RWPE2 (cell line): Measurements from ENCODE around the gene E2F6.

ENCODE experiments used
- ATAC-seq: fragments of 200-7000 bp; cut with Tn5 transposase; 3 replicates; pipeline ENCODE4 v1.9.1; 2021; ENCODE audit warnings: low read depth
- DNase-seq: peaks from one replicate; pipeline ENCODE4 v3.0.0-alpha.2; 2020; ENCODE audit warnings: low spot score
- H3K27ac ChIP-seq: fragments of 450-650 bp; 2 replicates; pipeline ENCODE4 v1.5.1; 2017; ENCODE audit warnings: mild to moderate bottlenecking; ENCODE audit not compliant: poor library complexity, severe bottlenecking
- H3K27me3 ChIP-seq: fragments of 250-450 bp; sonication (Bioruptor Pico); 2 replicates; pipeline ENCODE4 v1.5.1; 2021; ENCODE audit warnings: mild to moderate bottlenecking, moderate library complexity; ENCODE audit not compliant: insufficient read depth, poor library complexity, severe bottlenecking
- H3K36me3 ChIP-seq: fragments of 250-450 bp; sonication (Bioruptor Pico); 2 replicates; pipeline ENCODE4 v1.5.1; 2020; ENCODE audit warnings: low read depth, mild to moderate bottlenecking, moderate library complexity
- H3K4me1 ChIP-seq: fragments of 250-450 bp; sonication (Bioruptor Pico); 2 replicates; pipeline ENCODE4 v1.5.1; 2021; ENCODE audit warnings: mild to moderate bottlenecking, moderate library complexity; ENCODE audit not compliant: insufficient read depth, poor library complexity, severe bottlenecking
- H3K4me3 ChIP-seq: fragments of 250-450 bp; sonication (Bioruptor Pico); 2 replicates; pipeline ENCODE4 v1.5.1; 2021; ENCODE audit warnings: mild to moderate bottlenecking, moderate library complexity; ENCODE audit not compliant: severe bottlenecking
- H3K9me3 ChIP-seq: fragments of 250-450 bp; sonication (Bioruptor Pico); 2 replicates; pipeline ENCODE4 v1.5.1; 2021; ENCODE audit warnings: mild to moderate bottlenecking, moderate library complexity; ENCODE audit not compliant: severe bottlenecking
- TF ChIP-seq, protein P1 (sequence below): fragments of 450-650 bp; IDR thresholded peaks from one replicate; pipeline ENCODE4 v1.5.1; 2017; ENCODE audit warnings: mild to moderate bottlenecking, moderate library complexity; ENCODE audit not compliant: poor library complexity, severe bottlenecking

The E2F6 gene

DNA sequence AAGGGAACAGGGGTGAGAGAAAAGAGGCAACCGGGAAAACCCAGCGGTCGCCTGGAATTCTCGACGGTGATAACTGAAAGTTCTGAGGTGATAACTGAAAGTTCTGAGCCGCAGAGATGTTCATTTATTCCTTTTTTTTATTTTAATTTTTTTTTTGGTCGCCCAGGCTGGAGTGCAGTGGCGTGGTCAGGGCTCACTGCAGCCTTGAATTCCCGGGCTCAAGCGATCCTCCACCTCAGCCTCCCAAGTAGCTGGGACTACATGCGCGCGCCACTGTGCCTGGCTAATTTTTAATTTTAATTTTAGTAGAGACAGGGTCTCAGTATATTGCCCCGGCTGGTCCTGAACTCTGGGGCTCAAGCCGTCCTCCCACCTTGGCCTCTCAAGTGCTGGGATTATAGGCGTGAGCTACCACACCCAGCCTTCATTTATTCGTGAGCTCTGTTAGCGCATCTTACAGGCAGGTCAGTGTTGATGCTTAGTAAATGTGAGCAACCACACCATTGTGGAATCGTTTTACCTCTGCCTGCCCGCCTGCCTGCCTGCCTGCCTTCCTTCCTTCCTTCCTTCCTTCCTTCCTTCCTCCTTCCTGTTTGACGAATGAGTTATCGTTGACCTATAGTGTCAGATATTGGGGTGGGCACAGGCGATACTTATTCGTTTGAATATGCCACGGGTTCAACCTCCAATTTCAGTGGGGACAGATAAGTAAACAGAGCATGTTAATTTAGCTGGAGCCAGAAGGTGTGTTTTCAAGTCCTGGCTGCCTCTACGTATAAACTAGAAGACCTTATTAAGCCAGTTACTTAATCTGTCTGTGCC, 557 bp upstream of the E2F6 start:
- peaks cover 7% of the 10 kb centered on the region for H3K4me1 ChIP-seq
- TF ChIP-seq, protein P1, sequence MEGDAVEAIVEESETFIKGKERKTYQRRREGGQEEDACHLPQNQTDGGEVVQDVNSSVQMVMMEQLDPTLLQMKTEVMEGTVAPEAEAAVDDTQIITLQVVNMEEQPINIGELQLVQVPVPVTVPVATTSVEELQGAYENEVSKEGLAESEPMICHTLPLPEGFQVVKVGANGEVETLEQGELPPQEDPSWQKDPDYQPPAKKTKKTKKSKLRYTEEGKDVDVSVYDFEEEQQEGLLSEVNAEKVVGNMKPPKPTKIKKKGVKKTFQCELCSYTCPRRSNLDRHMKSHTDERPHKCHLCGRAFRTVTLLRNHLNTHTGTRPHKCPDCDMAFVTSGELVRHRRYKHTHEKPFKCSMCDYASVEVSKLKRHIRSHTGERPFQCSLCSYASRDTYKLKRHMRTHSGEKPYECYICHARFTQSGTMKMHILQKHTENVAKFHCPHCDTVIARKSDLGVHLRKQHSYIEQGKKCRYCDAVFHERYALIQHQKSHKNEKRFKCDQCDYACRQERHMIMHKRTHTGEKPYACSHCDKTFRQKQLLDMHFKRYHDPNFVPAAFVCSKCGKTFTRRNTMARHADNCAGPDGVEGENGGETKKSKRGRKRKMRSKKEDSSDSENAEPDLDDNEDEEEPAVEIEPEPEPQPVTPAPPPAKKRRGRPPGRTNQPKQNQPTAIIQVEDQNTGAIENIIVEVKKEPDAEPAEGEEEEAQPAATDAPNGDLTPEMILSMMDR, result no peak
- H3K36me3 ChIP-seq, result peaks cover 30% of the 10 kb centered on the region
- peak overlapping the region; percentile 74 for H3K27ac ChIP-seq
- no peaks in the 10 kb centered on the region for H3K27me3 ChIP-seq
- no peaks in the 10 kb centered on the region for H3K9me3 ChIP-seq
- H3K4me3 ChIP-seq, result peak overlapping the region; percentile 63
- DNase-seq (no peak), ATAC-seq (peak; percentile 51)

DNA sequence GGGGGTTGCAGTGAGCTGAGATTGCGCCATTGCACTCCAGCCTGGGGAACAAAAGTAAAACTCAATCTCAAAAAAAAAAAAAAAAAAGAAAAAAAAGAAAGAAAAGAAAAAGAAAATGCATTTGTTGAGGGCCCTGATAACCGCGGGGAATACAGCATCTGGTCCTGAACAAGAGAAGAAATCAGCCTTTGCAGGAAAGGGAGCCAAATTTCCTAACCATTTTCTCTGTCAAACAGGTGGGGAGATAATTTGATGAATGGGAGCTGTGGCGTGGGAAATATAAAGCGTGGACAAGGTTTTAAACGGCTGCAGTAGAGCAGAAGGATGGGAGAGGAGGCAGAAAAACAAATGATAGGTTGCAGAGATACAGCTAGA, 864 bp downstream of the E2F6 start:
- Histone ChIP-seq H3K27ac (peak overlapping the region; percentile 74), H3K4me1 (peaks cover 7% of the 10 kb centered on the region), H3K27me3 (no peaks in the 10 kb centered on the region), H3K9me3 (no peaks in the 10 kb centered on the region), H3K4me3 (peak overlapping the region; percentile 63), H3K36me3 (peaks cover 33% of the 10 kb centered on the region)
- TF ChIP-seq, protein P1, result no peak
- DNase-seq (no peak), ATAC-seq (no peak)

DNA sequence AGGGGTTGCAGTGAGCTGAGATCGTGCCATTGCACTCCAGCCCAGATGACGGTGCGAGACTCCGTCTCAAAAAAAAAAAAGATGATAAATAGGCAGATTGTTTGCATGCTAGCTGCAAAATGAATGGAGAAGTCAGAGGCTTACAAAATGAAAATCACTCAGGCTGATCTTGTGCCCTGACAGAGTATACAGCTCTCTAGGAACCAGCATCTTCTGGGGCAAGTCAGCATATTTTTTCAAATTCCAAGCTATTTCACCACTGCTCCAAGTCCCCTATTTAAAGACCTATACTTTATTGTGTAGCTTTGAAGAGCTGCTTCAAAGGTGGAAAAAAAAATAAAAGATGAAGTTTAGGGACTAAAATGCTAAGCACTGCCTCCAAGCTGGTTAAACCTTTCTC, 6.1 kb downstream of the E2F6 start:
- H3K4me1 ChIP-seq, result peaks cover 2% of the 10 kb centered on the region
- peaks cover 51% of the 10 kb centered on the region for H3K36me3 ChIP-seq
- ATAC-seq, result no peak
- no peaks in the 10 kb centered on the region for H3K27me3 ChIP-seq
- no peaks in the 10 kb centered on the region for H3K9me3 ChIP-seq
- no peak overlapping the region for H3K4me3 ChIP-seq
- DNase-seq, result no peak
- TF ChIP-seq, protein P1, result no peak
- no peak overlapping the region for H3K27ac ChIP-seq

DNA sequence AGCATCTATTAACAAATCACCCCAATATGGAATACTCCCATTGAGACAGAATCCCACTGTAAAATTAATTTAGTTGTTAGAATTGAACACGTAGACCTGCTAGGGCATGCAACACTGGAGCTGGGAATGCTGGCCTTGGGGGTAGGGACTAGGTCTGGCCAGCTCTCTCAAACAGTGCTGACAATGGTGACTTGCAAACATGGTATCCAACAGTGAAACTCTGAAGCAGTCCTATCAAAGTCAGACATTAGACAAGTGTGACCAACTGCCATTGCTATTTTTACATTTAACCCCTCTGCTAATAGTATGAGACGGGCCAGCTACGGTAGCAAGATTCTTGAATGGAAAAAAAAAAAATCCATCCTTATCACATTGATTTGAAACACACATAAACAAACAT, 7.2 kb downstream of the E2F6 start:
- Histone ChIP-seq H3K27ac (no peak overlapping the region), H3K27me3 (no peaks in the 10 kb centered on the region), H3K9me3 (no peaks in the 10 kb centered on the region), H3K4me1 (no peaks in the 10 kb centered on the region), H3K4me3 (no peak overlapping the region), H3K36me3 (peaks cover 50% of the 10 kb centered on the region)
- TF ChIP-seq, protein P1, result no peak
- DNase-seq, result no peak
- ATAC-seq, result no peak

DNA sequence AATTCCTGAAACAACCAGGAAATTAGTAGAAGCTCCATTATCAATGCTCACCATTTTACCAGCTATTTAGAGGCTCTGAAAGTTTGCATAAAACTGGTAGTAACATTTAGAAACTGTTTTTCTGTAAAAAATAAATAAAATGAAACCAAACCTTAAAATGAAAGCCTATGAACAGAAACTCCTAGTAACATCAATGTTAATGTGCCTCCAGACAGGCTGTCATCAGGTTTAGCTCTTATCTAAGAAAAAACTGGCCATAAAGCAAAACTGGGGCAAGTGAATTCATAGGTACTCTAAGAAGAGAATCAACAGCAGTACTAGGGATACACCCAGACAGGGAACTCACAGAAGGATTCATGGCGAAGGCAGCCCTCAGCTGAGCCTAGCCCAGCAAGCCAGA, 8.0 kb downstream of the E2F6 start:
- H3K27ac ChIP-seq, result no peak overlapping the region
- ATAC-seq, result no peak
- TF ChIP-seq, protein P1, result no peak
- no peaks in the 10 kb centered on the region for H3K27me3 ChIP-seq
- H3K4me3 ChIP-seq, result no peak overlapping the region
- no peaks in the 10 kb centered on the region for H3K4me1 ChIP-seq
- H3K9me3 ChIP-seq, result no peaks in the 10 kb centered on the region
- peaks cover 50% of the 10 kb centered on the region for H3K36me3 ChIP-seq
- no peak for DNase-seq
